Ovary (tissue), 3 donors: ENCODE data around the gene NKAIN2.

Experiments
- CTCF ChIP-seq, 3 donors: fragments of 450-650 bp in 2 of 3; fragments of 200-600 bp in 1 of 3; IDR thresholded peaks; one replicate each; pipeline versions ENCODE4 v1.5.1 to v1.8.0; 2016 to 2022; ENCODE audit warnings: antibody characterized with exemption in 3 of 3, mild to moderate bottlenecking in 1 of 3
- EP300 ChIP-seq: sonication (generic); formaldehyde crosslinking; IDR thresholded peaks from one replicate; pipeline ENCODE4 v1.6.1; 2017; ENCODE audit warnings: antibody characterized with exemption
- POLR2A ChIP-seq: fragments of 450-650 bp; IDR thresholded peaks from one replicate; pipeline ENCODE4 v1.6.1; 2017; ENCODE audit warnings: antibody characterized with exemption, mild to moderate bottlenecking, moderate library complexity
- donor health status: DM: no; HTN: no; CAD: no.

- TF ChIP-seq EP300 (no peak), CTCF (IDR thresholded peaks at IDR 0.05) (no peak), POLR2A (no peak)
Measured at GRCh38 chr6:123844011-123844410, 40.3 kb downstream of the NKAIN2 start.
